ENCODE results near the gene CYP27B1.

CYP27B1 gene

GRCh38 chr12:57735198-57735855 lies 31.6 kb downstream of the CYP27B1 start:
- no peak for DNase-seq (ENCODE audit: low read depth)
- H3K4me3 ChIP-seq (ENCODE audit: low read depth, low read length), result no peak overlapping the region
- TF ChIP-seq, protein P1, sequence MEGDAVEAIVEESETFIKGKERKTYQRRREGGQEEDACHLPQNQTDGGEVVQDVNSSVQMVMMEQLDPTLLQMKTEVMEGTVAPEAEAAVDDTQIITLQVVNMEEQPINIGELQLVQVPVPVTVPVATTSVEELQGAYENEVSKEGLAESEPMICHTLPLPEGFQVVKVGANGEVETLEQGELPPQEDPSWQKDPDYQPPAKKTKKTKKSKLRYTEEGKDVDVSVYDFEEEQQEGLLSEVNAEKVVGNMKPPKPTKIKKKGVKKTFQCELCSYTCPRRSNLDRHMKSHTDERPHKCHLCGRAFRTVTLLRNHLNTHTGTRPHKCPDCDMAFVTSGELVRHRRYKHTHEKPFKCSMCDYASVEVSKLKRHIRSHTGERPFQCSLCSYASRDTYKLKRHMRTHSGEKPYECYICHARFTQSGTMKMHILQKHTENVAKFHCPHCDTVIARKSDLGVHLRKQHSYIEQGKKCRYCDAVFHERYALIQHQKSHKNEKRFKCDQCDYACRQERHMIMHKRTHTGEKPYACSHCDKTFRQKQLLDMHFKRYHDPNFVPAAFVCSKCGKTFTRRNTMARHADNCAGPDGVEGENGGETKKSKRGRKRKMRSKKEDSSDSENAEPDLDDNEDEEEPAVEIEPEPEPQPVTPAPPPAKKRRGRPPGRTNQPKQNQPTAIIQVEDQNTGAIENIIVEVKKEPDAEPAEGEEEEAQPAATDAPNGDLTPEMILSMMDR (IDR thresholded peaks at IDR 0.05; ENCODE audit: insufficient read depth, low read depth, low read length, missing control alignments), result no peak

- TF ChIP-seq, protein P1 (IDR thresholded peaks at IDR 0.05; ENCODE audit: insufficient read depth, low read depth, low read length, missing control alignments), result no peak
- no peak for DNase-seq (ENCODE audit: low read depth)
- no peak overlapping the region for H3K4me3 ChIP-seq (ENCODE audit: low read depth, low read length)
These were observed 32.3 kb downstream of the CYP27B1 start for GRCh38 chr12:57734591-57734990.

GRCh38 chr12:57733928-57734327 lies 33.0 kb downstream of the CYP27B1 start:
- H3K4me3 ChIP-seq (ENCODE audit: low read depth, low read length), result no peak overlapping the region
- no peak for DNase-seq (ENCODE audit: low read depth)
- TF ChIP-seq, protein P1 (IDR thresholded peaks at IDR 0.05; ENCODE audit: insufficient read depth, low read depth, low read length, missing control alignments), result no peak

GRCh38 chr12:57732726-57733593 lies 33.9 kb downstream of the CYP27B1 start:
- H3K4me3 ChIP-seq (ENCODE audit: low read depth, low read length), result no peak overlapping the region
- TF ChIP-seq, protein P1 (IDR thresholded peaks at IDR 0.05; ENCODE audit: insufficient read depth, low read depth, low read length, missing control alignments), result no peak
- no peak for DNase-seq (ENCODE audit: low read depth)

GRCh38 chr12:57732270-57732669 lies 34.6 kb downstream of the CYP27B1 start:
- DNase-seq (ENCODE audit: low read depth), result no peak
- TF ChIP-seq, protein P1 (IDR thresholded peaks at IDR 0.05; ENCODE audit: insufficient read depth, low read depth, low read length, missing control alignments), result no peak
- H3K4me3 ChIP-seq (ENCODE audit: low read depth, low read length), result no peak overlapping the region

GRCh38 chr12:57731411-57732080 lies 35.3 kb downstream of the CYP27B1 start:
- no peak overlapping the region for H3K4me3 ChIP-seq (ENCODE audit: low read depth, low read length)

More at GRCh38 chr12:57731411-57732080, 35.3 kb downstream of the CYP27B1 start:
- DNase-seq (ENCODE audit: low read depth), result no peak
- TF ChIP-seq, protein P1 (IDR thresholded peaks at IDR 0.05; ENCODE audit: insufficient read depth, low read depth, low read length, missing control alignments), result no peak

Measured in GM12865 (cell line).